Endothelial cell of umbilical vein (primary cell): ENCODE measurements around the gene GLYATL2. TPM values are rescaled to one million over a fixed set of nuclear protein-coding genes. Genes with fewer than 3 reads are reported as not detected.

Experiments
- BruUV-seq: library from RNA; stranded (reverse); fragments of 400-500 nt; replicated peaks from 2 replicates; lab custom pipeline; 2021; lab: Mats Ljungman, UMichigan
- CTCF ChIA-PET: fragments of 300-600, 350-600 bp; sonication (Branson Sonifier 250); formaldehyde crosslinking; loops from one replicate; lab custom pipeline; 2021; ENCODE audit warnings: antibody characterized with exemption, inconsistent platforms; lab: Charles Lee
- POLR2A ChIA-PET: fragments of 300-600, 350-600 bp; sonication (Branson Sonifier 250); formaldehyde crosslinking; loops from one replicate; lab custom pipeline; 2021; ENCODE audit warnings: antibody characterized with exemption, inconsistent platforms; lab: Charles Lee
- DNase-seq: peaks from one replicate; pipeline ENCODE4 v3.0.0-alpha.2; 2011; ENCODE audit warnings: low read depth, low spot score
- FAIRE-seq: peaks from 2 replicates; lab custom pipeline; 2011; peaks lifted over from hg19 to GRCh38; lab: Jason Lieb, UNC
- H2AFZ ChIP-seq: 2 replicates; pipeline ENCODE4 v1.6.0; 2012; ENCODE audit warnings: low read depth, low read length, control low read depth, inconsistent platforms
- H3K27ac ChIP-seq: 2 replicates; pipeline ENCODE4 v1.5.1; 2011; ENCODE audit warnings: low read depth, mild to moderate bottlenecking, control low read depth, low read length, moderate library complexity; ENCODE audit not compliant: insufficient read depth
- H3K27me3 ChIP-seq, 2 experiments: 2 replicates each; pipeline versions ENCODE4 v1.6.0 to v1.6.1; 2011; ENCODE audit warnings: low read length in 2 of 2, mixed read lengths in 1 of 2; ENCODE audit not compliant: control insufficient read depth in 2 of 2, insufficient read depth in 2 of 2
- H3K36me3 ChIP-seq, 2 experiments: 2 replicates in 1 of 2; 3 replicates in 1 of 2; pipeline ENCODE4 v1.5.1; 2011; ENCODE audit warnings: low read length in 2 of 2, mild to moderate bottlenecking in 1 of 2, moderate library complexity in 1 of 2; ENCODE audit not compliant: control insufficient read depth in 2 of 2, insufficient read depth in 2 of 2; ENCODE audit errors: extremely low read depth in 1 of 2
- H3K4me1 ChIP-seq: 3 replicates; pipeline ENCODE4 v1.5.1; 2011; ENCODE audit warnings: mild to moderate bottlenecking, low read length; ENCODE audit not compliant: control insufficient read depth, insufficient read depth; ENCODE audit errors: extremely low read depth
- H3K4me2 ChIP-seq: 2 replicates; pipeline ENCODE4 v1.6.1; 2011; ENCODE audit warnings: low read length, control low read depth, mixed read lengths; ENCODE audit not compliant: insufficient read depth
- H3K4me3 ChIP-seq, 3 experiments: fragments of 200-600 bp in 1 of 3; sonication (generic), shearing (Covaris generic) in 1 of 3; replicated peaks in 1 of 3; 2 replicates each; pipeline ENCODE4 v1.5.1; 2011 to 2016; ENCODE audit warnings: control low read depth in 3 of 3, low read length in 3 of 3, mild to moderate bottlenecking in 2 of 3, inconsistent platforms in 1 of 3, low read depth in 1 of 3, moderate library complexity in 1 of 3; ENCODE audit not compliant: insufficient read depth in 1 of 3
- H3K79me2 ChIP-seq: 2 replicates; pipeline ENCODE4 v1.6.0; 2012; ENCODE audit warnings: low read length, inconsistent platforms; ENCODE audit not compliant: control insufficient read depth, insufficient read depth
- H3K9ac ChIP-seq: replicated peaks from 2 replicates; pipeline ENCODE3; 2011; ENCODE audit warnings: low read length, control low read depth; ENCODE audit not compliant: insufficient read depth; ENCODE audit errors: extremely low read depth
- H3K9me1 ChIP-seq: replicated peaks from 3 replicates; pipeline ENCODE4 v1.6.0; 2011; ENCODE audit warnings: mild to moderate bottlenecking, low read length; ENCODE audit not compliant: control insufficient read depth, insufficient read depth; ENCODE audit errors: extremely low read depth
- H3K9me3 ChIP-seq: replicated peaks from 2 replicates; pipeline ENCODE4 v1.5.1; 2012; ENCODE audit warnings: low read length, inconsistent platforms; ENCODE audit not compliant: control insufficient read depth, insufficient read depth
- H4K20me1 ChIP-seq: replicated peaks from 2 replicates; pipeline ENCODE3; 2011; ENCODE audit warnings: mild to moderate bottlenecking, low read length; ENCODE audit not compliant: control insufficient read depth, insufficient read depth; ENCODE audit errors: extremely low read depth
- CTCF ChIP-seq, 2 donors: IDR thresholded peaks; 1 replicate in 1 of 2; 2 replicates in 1 of 2; pipeline ENCODE4 v1.5.1; 2011; ENCODE audit warnings: low read length in 2 of 2, mild to moderate bottlenecking in 2 of 2, moderate library complexity in 2 of 2, control low read depth in 1 of 2, inconsistent platforms in 1 of 2, low read depth in 1 of 2; ENCODE audit not compliant: insufficient read depth in 1 of 2; ENCODE audit errors: extremely low read depth in 1 of 2
- EZH2 ChIP-seq: IDR thresholded peaks from 2 replicates; pipeline ENCODE4 v1.6.1; 2012; ENCODE audit warnings: borderline replicate concordance, low read depth, mild to moderate bottlenecking, moderate library complexity, low read length, inconsistent platforms; ENCODE audit not compliant: severe bottlenecking
- JUN ChIP-seq: IDR thresholded peaks from 2 replicates; pipeline ENCODE4 v1.6.1; 2011; ENCODE audit warnings: borderline replicate concordance, low read depth; ENCODE audit not compliant: insufficient read length, insufficient read depth
- MAX ChIP-seq: IDR thresholded peaks from 2 replicates; pipeline ENCODE4 v1.6.1; 2011; ENCODE audit not compliant: insufficient read depth, insufficient read length
- POLR2A ChIP-seq: IDR thresholded peaks from 2 replicates; pipeline ENCODE4 v1.6.1; 2012; ENCODE audit warnings: low read depth, mild to moderate bottlenecking, control low read depth, low read length
- POLR2AphosphoS5 ChIP-seq: IDR thresholded peaks from 2 replicates; pipeline ENCODE4 v1.6.1; 2012; ENCODE audit warnings: low read depth, mild to moderate bottlenecking, control low read depth, low read length, moderate library complexity; ENCODE audit not compliant: insufficient read depth
- dilution Hi-C: fragments of 300-500 bp; cut with MboI; formaldehyde crosslinking; loops from one replicate; pipeline ENCODE4 v1.15.0; 2019; ENCODE audit warnings: low sequenced_read_pairs; ENCODE audit not compliant: extremely low pct_ligation_motif_present
- intact Hi-C: fragments of 100-400 bp; cut with micrococcal nuclease; formaldehyde crosslinking; loops from one replicate; pipeline ENCODE4 v1.10.0; 2022
- polyA plus RNA-seq, 4 experiments: library from polyadenylated mRNA; depleted of rRNA in 3 of 4; stranded (reverse) in 3 of 4; unstranded in 1 of 4; fragments of >200 nt; gene quantifications; 2 replicates each; pipeline versions ENCODE4 v1.2.1 to v1.2.3, GENCODE V29; 2011 to 2012; ENCODE audit warnings: missing spikeins in 1 of 4
- total RNA-seq: library from RNA; stranded (reverse); gene quantifications from 2 replicates; pipeline ENCODE4 v1.2.3, GENCODE V29; 2021

GLYATL2 gene
- total and polyA plus RNA-seq, 2 donors (not counting 3 experiments of a cell fraction or from before 2014, with no cell fraction given), result not detected

GRCh38 chr11:58830673-58831301, 13.7 kb downstream of the GLYATL2 start:
- H3K4me1 ChIP-seq, result no peaks in the 10 kb centered on the region
- no peaks in the 10 kb centered on the region for H4K20me1 ChIP-seq
- TF ChIP-seq POLR2AphosphoS5 (no peak), EZH2 (no peak), MAX (no peak), POLR2A (no peak), JUN (no peak)
- ChIA-PET CTCF (no interaction called here), POLR2A (no interaction called here)
- intact Hi-C loops, result no loop called here
- H3K9ac ChIP-seq, result no peak overlapping the region
- no peaks in the 10 kb centered on the region for H3K9me3 ChIP-seq
- H3K9me1 ChIP-seq, result no peaks in the 10 kb centered on the region
- FAIRE-seq (no peak), DNase-seq (no peak)
- dilution Hi-C loops, result no loop called here
- H3K27me3 ChIP-seq, result no peaks in the 10 kb centered on the region
- no peak overlapping the region for H2AFZ ChIP-seq
- no peaks in the 10 kb centered on the region for H3K36me3 ChIP-seq
- no peak overlapping the region for H3K27ac ChIP-seq
- H3K79me2 ChIP-seq, result no peaks in the 10 kb centered on the region
- H3K4me3 ChIP-seq, result no peak overlapping the region
- H3K4me2 ChIP-seq, result no peak overlapping the region
- BruUV-seq, result no TSS peak

GRCh38 chr11:58829786-58830185, 14.7 kb downstream of the GLYATL2 start:
- BruUV-seq, result no TSS peak
- Histone ChIP-seq H2AFZ (no peak overlapping the region), H3K27me3 (no peaks in the 10 kb centered on the region), H3K4me1 (no peaks in the 10 kb centered on the region), H3K79me2 (no peaks in the 10 kb centered on the region), H3K4me3 (no peak overlapping the region), H3K9me3 (no peaks in the 10 kb centered on the region), H4K20me1 (no peaks in the 10 kb centered on the region), H3K9ac (no peak overlapping the region), H3K36me3 (no peaks in the 10 kb centered on the region), H3K4me2 (no peak overlapping the region), H3K27ac (no peak overlapping the region), H3K9me1 (no peaks in the 10 kb centered on the region)
- ChIA-PET POLR2A (no interaction called here), CTCF (no interaction called here)
- no peak for FAIRE-seq
- dilution Hi-C loops (no loop called here), intact Hi-C loops (no loop called here)
- TF ChIP-seq CTCF (IDR thresholded peaks at IDR 0.05; ENCODE audit: extremely low read depth in 1 of 2, insufficient read depth in 1 of 2, low read depth in 1 of 2, low read length in 2 of 2) (no peak), POLR2A (no peak), POLR2AphosphoS5 (no peak)
- no peak for DNase-seq
